HuH-7.5 (cell line): ENCODE results near the gene USP25.

Source experiments
- DNase-seq: peaks from one replicate; pipeline ENCODE4 v3.0.0; 2011; ENCODE audit warnings: low spot score

The USP25 gene

GRCh38 chr21:15766952-15767603 is 37.3 kb downstream of the USP25 start:
- DNase-seq: no peak

- no peak for DNase-seq
Observed at GRCh38 chr21:15768045-15768601, 38.3 kb downstream of the USP25 start.

GRCh38 chr21:15768853-15769252 is 39.1 kb downstream of the USP25 start:
- no peak for DNase-seq

GRCh38 chr21:15771311-15771710 is 41.5 kb downstream of the USP25 start:
- no peak for DNase-seq

- DNase-seq: no peak
Observed at GRCh38 chr21:15772654-15773053, 42.9 kb downstream of the USP25 start.

GRCh38 chr21:15774590-15774989 is 44.8 kb downstream of the USP25 start:
- no peak for DNase-seq

GRCh38 chr21:15775291-15775690 is 45.5 kb downstream of the USP25 start:
- no peak for DNase-seq

- DNase-seq: no peak
Observed at GRCh38 chr21:15775981-15776380, 46.2 kb downstream of the USP25 start.

- no peak for DNase-seq
Observed at GRCh38 chr21:15776818-15777217, 47.0 kb downstream of the USP25 start.

- DNase-seq: no peak
Observed at GRCh38 chr21:15781986-15782385, 52.2 kb downstream of the USP25 start.

GRCh38 chr21:15788847-15789523 is 59.2 kb downstream of the USP25 start:
- no peak for DNase-seq

- DNase-seq: no peak
Observed at GRCh38 chr21:15793109-15793508, 63.3 kb downstream of the USP25 start.

- no peak for DNase-seq
Observed at GRCh38 chr21:15793550-15794235, 63.9 kb downstream of the USP25 start.

- DNase-seq: no peak
Observed at GRCh38 chr21:15794277-15794912, 64.6 kb downstream of the USP25 start.

GRCh38 chr21:15795533-15795932 is 65.8 kb downstream of the USP25 start:
- no peak for DNase-seq

- DNase-seq: no peak
Observed at GRCh38 chr21:15797577-15798363, 68.0 kb downstream of the USP25 start.

- no peak for DNase-seq
Observed at GRCh38 chr21:15801352-15801863, 71.6 kb downstream of the USP25 start.

GRCh38 chr21:15804247-15805005 is 74.6 kb downstream of the USP25 start:
- DNase-seq: no peak

- DNase-seq: no peak
Observed at GRCh38 chr21:15809065-15809464, 79.3 kb downstream of the USP25 start.

GRCh38 chr21:15809818-15810217 is 80.0 kb downstream of the USP25 start:
- no peak for DNase-seq

- DNase-seq: no peak
Observed at GRCh38 chr21:15815285-15815684, 85.5 kb downstream of the USP25 start.
